Activated CD4-positive, CD25-positive, alpha-beta regulatory T cell treated with anti-CD3 and anti-CD28 coated beads, Interleukin-2, amount 50 U/mL, for 24 hours (primary cell): ENCODE measurements around the gene IGLL5.

ENCODE experiments used
- ATAC-seq, 2 donors: fragments of 150-1000 bp; cut with Tn5 transposase; one replicate each; pipeline ENCODE4 v1.10.0; 2021; ENCODE audit warnings: mild to moderate bottlenecking in 1 of 2, moderate library complexity in 1 of 2

The IGLL5 gene

DNA sequence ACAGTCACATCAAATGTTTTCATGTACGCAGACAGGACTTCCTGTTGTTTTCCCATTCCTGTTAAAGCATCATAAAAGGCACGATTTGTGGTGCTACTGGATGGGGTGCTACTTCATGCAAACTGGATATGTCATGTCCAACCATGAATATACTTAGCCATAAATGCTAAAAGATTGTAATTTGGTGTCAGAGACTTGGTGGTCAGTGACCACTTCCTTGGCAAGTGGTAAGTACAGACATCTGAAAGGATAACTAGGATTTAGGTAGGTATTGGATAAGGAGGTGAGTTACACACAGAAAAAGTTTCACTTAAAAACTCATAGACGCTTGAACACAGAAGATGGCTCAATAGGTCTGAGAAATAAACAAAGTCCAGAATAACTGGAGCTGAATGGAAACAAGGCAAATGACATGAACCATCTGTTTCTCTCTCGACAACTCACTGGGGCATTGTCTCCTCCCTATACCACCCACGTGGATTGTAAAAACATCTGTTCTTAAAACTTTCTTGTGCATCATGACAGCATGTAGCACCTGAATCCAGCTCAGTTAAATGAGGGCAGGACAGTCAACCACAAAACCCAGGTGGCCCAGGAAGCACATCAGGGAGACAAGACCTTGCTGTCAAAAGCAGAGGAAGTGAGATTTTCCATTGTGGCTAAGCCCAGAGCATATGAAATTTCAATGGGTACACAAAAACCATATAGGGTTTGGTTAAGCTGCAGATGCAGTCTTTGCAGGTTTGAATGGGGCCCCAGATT is 22.1 kb upstream of the IGLL5 start:
- peak; percentile 44 to 61 for ATAC-seq

GRCh38 chr22:22866381-22867111 is 21.1 kb upstream of the IGLL5 start:
- ATAC-seq = no peak

DNA sequence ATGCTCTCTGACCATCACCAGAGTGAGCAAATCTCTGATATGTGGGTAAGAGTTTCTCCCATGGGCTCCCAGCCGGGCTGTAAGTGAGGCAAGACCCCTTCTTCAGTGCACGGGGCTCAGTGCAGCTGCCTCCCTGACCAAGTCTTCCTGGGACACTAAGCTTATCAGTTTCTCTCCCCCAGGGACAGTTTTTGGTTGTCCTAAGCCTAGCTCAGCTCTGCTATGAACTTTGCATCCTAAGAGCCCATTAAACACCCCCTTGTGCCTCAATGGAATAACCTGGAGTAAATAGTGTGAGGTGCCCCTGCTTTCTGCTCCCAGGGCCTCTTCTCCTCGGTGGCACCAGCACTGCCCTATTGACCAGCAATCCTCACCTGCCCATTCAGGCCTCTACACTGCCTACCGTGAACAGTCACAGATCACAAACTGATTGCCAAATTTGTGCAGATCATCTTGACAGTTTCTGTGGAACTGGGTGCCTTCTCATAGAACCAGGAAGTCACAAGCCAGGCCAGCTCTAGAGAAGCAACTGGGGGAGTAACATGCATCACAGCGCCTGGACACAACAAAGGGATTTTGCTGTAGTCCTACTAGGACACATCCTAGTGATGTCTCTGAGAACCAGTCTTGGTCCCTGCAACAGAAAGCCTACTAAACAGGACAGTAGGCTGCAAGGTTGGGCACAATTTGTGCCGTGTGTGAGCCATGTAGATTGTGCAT is 19.5 kb upstream of the IGLL5 start:
- ATAC-seq = no peak

DNA sequence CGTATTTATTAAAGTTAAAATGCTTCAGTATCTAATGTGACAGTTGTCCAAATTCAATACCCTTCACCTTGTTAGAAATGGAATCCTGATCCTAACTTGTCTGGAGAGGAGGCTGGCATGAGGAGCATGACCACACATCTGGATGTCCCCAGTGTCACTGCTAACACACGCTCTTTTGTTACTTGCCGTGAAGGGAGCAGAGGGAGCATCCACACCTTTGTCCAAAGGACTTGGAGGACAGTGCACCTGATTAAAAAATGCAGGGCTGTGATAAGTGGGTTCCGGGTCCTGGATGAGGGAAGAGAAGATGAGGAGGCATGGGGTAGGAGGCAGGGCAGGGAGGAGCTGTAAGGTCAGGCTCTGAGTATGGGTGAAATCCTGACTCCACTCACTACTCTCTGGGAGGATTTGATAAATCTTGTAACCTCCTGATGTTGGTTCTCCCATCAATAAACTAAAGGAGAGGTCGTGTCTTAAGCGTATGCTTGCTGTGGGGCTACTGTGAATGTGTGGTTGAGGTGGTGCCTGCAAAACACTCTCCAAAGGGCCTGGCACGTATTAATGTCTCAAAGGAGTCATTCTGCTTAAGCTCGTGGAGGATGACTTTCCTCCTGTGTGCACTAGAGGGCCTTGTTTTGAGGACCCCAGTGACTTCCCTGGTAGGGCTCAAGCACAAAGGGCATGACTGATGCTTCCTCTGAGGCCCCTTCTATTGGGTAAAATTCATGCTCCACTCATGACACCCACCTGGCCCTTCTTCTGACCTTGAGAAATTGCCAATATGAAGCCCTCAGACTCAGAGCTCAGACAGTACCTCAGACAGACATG is 16.8 kb upstream of the IGLL5 start:
- no peak for ATAC-seq

GRCh38 chr22:22871536-22872278 is 15.9 kb upstream of the IGLL5 start:
- ATAC-seq = no peak

GRCh38 chr22:22872722-22873708 is 14.6 kb upstream of the IGLL5 start:
- no peak for ATAC-seq

DNA sequence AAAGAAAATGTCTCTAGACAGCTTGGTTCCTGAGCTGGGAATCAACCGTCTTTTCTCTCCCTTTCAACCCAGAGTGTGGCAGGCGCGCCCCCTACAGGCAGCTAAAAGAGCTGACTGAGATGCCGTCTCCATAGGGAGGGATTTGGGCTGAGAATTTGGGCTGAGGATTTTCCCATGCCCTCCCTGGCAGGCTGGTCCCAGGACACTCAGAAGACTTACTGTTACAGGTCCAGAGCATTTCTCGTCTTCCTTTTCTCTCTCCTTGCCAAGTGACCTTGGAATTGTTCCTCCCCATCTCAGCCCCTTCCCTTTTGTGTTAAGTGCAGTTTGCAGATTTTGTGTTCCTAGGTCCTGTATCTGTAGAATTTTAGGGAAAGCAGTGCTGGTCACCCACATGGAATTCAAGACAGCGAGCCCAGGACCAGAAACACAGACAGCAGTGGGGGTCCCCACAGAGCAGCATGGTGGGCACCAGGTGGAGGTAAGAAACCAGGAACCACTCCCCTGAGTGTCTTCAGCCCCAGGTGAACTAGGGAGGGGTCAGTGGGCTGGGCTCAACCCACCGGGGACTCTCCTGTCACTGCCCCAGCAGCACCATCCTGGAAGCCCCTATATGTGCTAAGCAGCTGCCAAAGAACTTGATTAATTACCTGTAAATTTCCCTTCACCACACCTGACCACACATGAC is 9.9 kb upstream of the IGLL5 start:
- no peak for ATAC-seq

GRCh38 chr22:22878211-22878570 is 9.4 kb upstream of the IGLL5 start:
- ATAC-seq = no peak

DNA sequence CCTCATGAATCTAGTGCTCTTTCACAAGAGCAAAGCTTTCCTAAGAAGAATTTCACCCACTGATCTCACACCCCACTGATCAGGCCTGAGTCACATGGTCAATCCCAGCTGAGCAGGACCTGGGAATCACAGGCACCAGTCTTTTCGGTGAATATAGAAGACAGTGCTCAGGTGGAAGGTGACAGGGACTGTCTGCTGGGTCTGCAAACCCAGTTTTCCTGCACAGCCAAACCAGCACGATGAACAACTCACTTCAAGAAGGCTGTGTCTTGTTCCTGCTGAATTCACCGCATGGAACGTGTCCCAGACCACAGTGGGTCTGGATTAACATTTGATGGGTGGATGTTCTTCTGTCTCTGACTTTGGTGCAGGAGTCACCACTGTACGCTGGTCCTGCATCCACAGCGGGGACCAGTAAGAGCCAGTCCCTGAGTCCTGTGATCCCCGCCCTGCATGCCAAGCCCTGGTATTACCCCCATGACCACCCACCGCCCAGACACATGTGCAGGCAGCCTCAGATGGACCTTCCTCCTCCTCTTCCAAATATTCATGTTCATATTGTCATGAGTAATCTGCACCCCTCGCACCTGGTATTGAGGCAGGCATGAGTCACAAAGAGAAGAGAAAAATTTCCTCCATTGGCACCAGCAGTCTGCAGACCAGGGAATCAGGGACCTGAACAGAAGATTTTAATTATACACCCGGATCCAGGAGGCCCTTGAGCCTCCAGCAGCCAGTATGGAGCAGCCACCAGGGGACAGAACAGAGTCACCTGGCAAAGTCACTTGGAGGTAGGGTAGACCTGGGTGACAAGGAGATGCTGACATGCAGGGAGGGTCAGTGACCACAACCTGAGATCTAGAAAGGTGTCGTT is 8.6 kb upstream of the IGLL5 start:
- no peak for ATAC-seq

DNA sequence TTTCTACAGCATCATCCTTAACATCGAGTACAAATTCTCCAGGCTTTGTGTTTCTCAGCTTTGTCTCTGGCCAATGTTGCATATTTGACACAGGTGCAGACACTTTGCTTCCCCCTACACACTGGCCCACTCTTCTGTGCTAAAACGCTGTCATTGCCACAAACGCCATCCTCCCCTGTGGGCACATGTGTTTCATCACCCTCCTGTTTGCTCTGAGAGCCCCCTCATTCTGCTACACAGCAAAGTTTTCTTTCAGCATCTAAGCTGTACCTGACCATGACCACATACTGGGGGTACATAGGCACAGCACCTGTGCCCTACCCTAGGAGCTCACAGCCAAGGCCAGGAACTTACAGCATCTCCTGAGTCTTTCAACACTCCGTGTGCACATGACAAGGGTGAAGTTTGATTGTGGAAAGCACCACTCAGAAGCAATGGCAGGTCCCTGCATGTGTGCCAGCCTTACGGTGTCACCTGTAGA is 7.9 kb upstream of the IGLL5 start:
- no peak for ATAC-seq

DNA sequence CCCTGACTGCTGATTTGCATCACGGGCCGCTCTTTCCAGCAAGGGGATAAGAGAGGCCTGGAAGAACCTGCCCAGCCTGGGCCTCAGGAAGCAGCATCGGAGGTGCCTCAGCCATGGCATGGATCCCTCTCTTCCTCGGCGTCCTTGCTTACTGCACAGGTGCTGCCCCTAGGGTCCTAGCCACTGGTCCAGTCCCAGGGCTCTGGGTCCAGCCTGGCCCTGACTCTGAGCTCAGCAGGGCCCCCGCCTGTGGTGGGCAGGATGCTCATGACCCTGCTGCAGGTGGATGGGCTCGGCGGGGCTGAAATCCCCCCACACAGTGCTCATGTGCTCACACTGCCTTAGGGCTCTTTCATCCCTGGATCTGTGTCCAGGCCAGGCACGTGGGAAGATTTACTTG is 7.0 kb upstream of the IGLL5 start:
- no peak for ATAC-seq

- ATAC-seq = no peak
These were observed 6.3 kb upstream of the IGLL5 start for GRCh38 chr22:22881116-22882000.

- no peak for ATAC-seq
These were observed 5.4 kb upstream of the IGLL5 start for GRCh38 chr22:22882033-22882717.

DNA sequence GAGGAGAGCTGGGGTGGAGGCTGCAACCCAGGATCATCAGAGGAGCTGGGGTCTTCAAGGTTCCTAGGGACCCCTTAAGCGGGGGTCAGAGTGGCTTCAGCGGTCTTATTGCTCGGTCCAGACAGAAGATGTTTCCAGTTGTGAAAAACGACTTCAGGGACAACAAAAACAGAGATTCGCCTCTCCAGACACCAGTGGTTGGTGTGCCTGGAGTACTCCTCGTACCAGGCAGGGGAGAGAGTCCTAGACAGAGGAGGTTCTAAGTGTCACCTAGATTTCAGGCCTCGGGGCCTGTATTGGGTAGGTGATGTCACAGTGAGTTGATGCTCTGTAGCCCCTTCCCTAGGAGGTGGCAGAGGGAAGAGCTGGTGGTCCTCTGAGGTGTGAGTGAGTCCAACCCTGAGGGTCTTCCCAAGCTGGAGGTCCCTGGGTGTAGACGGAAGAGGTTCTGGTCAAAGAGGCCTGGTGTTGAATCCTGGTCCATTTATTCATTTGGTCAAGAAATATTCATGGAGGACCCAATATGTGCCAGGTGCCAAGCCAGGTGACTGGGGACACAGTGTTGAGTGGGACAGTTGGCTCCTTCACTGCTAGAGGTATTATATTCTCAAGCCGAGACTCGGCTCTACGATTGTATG is 4.4 kb upstream of the IGLL5 start:
- ATAC-seq = no peak

GRCh38 chr22:22884010-22884887 is 3.4 kb upstream of the IGLL5 start:
- peak; percentile 45 to 61 for ATAC-seq
